Neural cell (in vitro differentiated cells): ENCODE measurements around the gene HEXD.

Source experiments
- CTCF ChIP-seq: fragments of 450-650 bp; IDR thresholded peaks from 2 replicates; pipeline ENCODE4 v1.5.1; 2014; ENCODE audit warnings: antibody characterized with exemption, mild to moderate bottlenecking, moderate library complexity; ENCODE audit not compliant: poor library complexity, severe bottlenecking
- EZH2 ChIP-seq: fragments of 200-600, 300-800 bp; shearing (Covaris generic), sonication (generic); IDR thresholded peaks from 2 replicates; pipeline ENCODE4 v1.6.1; 2014; ENCODE audit warnings: antibody characterized with exemption, low read length, borderline replicate concordance, mild to moderate bottlenecking; ENCODE audit not compliant: insufficient read depth, poor library complexity, severe bottlenecking
- MXI1 ChIP-seq: fragments of 450-650 bp; conservative IDR thresholded peaks from 2 replicates; pipeline ENCODE4 v1.6.1; 2014; ENCODE audit warnings: antibody characterized with exemption, mild to moderate bottlenecking; ENCODE audit not compliant: poor library complexity, severe bottlenecking
- POLR2AphosphoS5 ChIP-seq: IDR thresholded peaks from 2 replicates; pipeline ENCODE4 v1.6.1; 2012
- RAD21 ChIP-seq: fragments of 450-650 bp; conservative IDR thresholded peaks from 2 replicates; pipeline ENCODE4 v1.6.1; 2014; ENCODE audit warnings: antibody characterized with exemption, mild to moderate bottlenecking, moderate library complexity
- TAF1 ChIP-seq: IDR thresholded peaks from 2 replicates; pipeline ENCODE4 v1.6.1; 2012; ENCODE audit warnings: low read depth

GRCh38 chr17:82483836-82484235 lies 65.7 kb downstream of the HEXD start:
- TF ChIP-seq TAF1 (no peak), CTCF (no peak), EZH2 (no peak), RAD21 (no peak), POLR2AphosphoS5 (no peak), MXI1 (no peak)
